Activated CD4-positive, alpha-beta T cell treated with anti-CD3 and anti-CD28 coated beads, Interleukin-2, amount 50 U/mL, for 4 hours (primary cell): ENCODE results near the gene LAMA5.

Experiments used
- DNase-seq, 2 experiments: peaks; one replicate each; pipeline ENCODE4 v3.0.0-alpha.2; 2020

Gene LAMA5

DNA sequence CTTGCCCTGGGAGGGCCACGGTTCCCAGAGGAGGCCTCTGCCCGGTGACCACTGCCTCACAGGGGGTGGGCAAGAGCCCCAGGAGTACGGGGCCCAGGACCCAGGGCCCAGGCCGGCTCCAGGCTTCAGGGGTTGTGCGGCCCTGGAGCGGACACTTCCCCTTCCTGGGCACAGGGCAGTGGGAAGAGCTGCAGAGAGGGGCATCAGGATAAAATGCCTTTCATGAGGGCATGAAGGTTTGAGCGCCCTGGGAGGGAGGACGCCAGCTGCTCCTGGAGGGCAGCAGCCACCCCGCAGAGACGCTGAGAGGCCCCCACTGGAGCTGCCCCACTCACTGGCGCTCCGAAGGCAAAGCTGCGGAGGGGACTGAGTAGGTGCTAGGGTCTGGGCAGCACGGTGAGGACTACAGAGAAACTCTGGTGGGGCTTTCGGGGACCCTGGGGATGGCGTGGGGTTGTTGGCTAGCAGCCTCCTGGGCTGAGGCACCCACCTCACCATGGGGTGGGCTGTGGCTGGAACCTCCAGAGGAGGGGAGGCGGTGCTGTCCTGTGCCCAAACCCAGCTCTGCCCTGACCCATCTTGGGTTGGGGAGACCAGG lies 10.4 kb downstream of the LAMA5 start:
- no peak for DNase-seq

DNA sequence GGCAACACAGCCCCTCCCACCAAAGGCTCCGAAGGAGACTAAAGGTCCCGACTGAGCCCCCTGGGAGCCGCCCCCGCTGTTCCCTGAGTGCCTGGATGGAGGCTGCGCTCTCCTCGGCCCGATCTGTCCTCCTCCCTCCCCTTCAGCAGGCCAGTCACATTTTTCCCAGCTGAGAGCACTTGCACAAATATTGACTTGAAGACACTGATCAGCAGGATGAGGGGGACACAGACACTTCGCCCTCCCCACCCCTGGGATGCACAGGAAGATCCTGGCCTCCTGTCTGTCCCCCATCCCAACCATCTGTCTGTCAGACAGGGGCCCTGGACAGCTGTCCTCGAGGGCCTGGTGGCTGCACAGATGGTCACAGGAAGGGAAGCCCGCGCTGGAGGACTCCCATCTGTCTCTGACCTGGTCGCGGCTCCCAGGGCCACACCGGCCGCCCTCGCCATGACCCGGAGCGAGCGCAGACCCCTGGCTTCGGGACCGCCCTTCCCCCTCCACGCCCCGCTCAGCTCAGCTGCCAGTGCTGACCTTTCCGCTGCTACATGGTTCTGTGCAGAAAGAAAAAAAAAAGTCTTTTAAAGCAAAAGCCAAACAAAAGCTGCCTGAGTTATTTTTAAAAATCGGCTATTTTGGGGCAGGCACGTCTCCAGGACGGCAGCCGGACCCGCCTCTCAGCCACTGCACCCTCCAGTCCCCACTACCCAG lies 11.1 kb downstream of the LAMA5 start:
- no peak for DNase-seq

DNA sequence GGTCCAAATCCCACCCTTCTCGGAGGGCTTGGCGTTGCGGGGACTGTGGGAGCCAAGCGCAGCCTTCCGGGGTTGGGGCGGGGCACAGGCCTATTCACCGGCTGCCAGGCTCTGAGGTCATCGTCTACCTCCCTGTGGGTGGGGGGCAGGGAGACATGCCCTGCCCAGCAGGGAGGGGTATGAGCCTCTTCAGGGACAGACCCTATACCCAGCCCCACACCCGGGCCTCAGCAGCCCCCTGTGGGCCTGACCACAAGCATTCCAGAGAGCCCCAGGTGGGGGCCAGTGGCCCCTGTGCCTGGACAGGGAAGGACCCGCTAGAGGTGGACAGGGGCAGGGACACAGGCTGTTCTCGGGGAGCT lies 11.6 kb downstream of the LAMA5 start:
- DNase-seq: no peak

DNA sequence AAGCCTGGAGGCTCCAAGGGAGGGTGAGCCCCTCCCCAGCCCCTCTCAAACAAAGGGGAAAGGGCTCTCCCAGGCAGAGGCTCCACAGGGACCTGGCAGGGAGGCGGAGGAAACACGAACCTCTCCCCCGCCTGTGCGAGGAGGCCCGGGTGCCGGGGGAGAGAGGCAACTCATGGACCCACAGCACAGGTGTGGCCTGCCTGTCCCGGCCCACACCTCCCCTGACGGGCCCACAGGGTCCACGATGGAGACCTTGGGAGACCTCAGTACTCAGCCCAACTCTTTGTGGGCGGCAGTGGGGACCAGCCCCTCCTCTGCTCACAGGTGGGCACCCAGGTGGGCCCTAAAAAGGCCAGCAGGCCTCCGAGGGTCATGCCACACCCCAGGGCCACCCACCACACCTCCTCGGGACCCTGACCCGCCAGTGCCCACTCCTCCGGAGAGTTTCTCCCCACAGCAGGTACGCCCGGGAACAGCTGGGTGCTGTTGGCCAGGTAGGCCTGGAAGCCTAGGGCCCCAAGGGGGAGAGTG lies 12.2 kb downstream of the LAMA5 start:
- no peak for DNase-seq

DNA sequence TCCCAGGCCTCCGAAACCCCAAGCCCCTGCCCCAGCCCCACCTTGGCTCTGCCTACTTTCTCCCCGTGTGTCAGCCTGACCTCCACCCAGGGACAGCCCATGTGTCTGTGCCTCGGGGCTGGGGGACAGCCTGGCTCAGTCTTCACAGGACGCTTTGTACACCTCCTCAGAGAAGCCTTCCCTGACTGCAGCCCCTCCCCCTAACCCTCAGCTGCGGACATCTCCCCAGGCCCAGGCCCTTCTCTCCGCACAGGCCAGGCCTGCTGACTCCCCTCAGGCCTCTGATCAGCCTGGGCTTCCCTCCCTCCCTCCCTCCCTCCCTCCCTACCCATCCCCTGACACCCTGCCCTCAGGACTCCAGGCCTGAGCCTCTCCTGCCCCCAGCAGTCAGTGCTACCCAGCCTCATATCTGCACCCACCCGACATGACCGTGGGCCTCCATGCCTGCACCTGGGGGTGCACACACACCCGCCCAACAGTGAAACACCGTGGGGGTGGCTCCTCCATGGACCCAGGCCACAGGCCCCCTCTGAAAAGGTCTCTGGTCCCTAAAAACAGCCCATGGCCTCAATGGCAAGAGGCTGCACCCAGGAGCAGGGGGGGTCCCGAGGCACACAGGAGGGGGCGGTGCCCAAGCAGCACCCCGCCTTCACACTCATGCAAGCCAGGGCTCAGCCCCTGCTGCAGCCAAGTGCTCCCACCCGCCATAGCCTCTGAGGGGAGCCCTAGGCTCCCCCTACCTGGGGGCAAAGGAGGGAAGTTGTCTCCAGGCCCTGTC lies 12.9 kb downstream of the LAMA5 start:
- no peak for DNase-seq

DNA sequence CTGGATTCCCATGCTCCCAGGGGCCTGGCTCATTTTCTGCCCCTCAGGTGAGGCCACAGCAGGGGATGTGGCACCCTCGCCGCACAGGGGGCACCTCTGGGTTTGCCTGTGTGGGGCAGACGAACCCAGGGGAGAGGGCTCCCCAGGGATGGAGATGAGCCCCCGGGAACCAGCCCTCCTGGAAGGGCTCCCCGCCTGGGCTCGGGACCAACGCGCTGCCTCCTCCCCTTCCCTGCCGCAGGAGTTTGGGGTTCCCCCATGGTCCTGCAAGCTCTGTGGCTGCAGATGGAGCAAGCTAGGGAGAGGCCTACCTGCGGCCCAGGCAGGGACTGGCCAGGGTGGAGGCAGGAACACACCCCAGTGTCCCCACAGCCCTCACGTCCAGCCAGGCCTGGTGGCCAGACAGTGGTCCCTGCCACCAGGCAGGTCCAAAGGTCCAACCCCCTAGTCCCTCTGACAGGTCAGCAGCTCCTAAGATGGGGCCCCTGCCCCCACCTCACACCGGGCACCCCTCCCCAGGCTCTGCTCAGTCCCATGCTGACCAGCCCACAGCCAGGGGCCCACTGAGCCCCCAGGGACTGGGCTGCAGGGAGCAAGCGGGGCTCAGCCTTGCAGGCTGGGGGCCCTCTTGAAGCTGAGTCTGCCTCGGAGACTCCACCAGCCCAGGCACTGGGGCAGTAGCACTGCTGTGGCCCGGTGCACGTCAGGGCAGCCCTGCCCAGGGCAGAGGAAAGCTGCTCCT lies 13.7 kb downstream of the LAMA5 start:
- DNase-seq: no peak

DNA sequence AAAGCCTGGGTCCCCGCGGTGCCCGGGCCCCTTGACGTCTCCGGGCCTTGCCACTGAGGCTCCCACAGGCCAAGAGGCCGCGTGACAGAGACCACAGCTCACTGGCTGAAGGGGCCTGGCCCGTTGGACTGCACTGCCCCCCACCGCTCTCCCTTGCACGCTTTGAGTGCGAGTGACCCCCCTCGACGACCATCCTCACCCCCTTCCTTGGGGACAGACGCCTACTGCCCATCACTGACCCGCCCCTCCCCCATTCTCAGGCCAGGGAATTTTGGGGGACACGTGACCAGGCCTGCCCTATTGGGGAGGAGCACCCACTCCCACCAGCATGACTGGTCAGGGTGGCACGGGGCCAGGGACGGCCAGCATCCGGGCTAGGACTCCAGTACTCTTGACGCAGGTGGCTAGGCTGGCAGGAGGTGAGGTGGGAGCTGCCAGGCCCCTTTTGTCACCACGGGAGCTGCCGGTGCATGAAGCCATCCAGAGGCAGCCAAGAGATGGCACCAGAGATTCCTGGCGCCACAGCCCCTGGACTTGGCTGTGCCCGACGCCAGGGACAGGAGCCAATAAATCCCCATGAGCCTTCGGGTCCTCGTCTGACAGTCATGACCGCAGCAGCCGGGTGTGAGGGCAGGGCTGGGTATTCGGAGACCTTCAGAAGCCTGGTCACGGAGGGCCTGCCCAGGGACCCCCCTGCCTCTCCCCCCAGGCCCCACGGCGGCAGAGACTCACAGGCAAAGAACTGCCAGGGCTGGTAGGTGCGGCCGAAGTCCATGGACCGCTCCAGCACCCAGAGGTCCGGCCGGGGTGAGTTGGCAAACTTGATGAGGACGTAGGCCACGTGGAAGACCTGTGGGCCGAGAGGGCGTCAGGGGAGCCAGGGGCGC lies 14.5 kb downstream of the LAMA5 start:
- no peak for DNase-seq

DNA sequence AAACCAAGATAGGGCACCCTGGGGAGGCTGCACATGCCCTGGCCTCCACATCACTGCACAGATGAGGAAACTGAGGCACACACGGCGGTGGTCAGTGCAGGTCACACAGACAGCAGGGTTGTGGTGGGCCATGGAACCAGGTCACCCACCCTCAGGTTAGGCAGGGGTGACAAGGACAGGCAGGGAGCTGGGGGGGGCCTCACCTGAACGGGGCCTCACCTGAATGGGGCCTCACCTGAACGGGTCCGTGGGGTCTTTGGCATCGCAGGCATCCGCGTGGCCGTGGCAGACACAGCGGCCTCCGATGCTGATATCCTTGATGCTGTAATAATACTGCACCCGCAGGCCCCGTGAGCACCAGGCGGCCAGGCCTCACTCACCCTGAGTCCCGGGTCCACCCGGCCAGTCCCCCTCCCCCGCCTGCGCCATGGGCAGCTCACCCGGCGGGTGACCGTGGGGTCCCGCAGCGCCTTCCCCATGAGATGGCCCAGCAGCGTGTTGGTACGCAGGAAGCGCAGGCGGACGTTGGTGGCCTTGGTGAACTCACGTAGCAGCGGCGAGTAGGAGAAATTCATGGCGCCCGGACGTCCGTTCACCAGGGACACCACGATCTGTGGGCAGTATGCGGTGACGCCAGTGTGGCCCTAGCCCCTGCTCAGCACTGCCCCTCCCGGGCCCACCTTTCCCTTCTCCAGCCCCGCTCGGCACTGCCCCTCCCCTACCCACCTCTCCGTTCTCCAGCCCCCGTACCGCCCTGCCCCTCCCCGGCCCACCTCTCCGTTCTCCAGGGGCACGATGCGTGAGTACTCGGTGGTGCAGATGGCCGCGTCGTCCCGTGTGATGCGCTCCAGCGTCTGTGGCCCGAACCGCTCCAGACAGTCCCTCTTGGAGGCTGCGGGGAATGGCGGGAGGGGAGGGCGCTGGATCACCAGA lies 15.4 kb downstream of the LAMA5 start:
- no peak for DNase-seq

DNA sequence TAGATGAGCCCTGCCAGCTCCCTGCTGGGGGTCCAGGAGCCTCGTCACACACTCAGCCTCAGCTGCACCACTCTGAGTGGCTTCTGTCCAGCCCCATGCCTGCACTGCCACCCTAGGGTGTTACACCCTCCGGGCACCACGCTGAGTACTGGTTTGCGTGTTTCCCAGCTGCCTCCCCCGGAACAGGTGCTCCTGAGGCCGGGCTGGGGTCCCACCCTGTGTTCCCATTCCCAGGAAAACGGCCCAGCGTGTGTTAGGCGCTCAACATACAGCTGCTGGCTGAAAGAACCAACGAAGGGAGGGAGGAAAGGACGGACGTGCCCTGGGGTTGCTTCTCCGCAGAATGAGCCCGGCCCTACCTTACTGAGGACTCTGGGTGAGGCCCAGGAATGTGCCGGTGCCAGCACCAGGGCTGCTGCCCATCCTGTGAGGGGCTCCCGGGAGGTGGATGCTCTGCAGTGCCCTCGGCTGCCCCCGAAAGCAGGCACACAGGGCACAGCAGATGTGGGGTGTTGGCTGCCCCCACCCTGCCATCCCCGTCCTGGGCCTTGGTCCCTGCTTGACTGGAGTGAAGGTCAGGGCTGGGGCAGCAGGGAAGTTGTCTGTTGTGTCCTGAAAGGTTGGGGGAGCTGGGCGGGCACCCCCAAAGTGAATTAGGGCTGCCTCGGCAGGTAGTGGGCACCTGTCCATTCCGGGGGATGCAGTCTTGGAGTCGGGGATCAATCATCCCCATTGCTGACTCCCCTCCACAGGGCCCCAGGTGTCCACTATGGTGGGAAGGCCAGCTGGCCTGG lies 16.3 kb downstream of the LAMA5 start:
- DNase-seq: no peak

DNA sequence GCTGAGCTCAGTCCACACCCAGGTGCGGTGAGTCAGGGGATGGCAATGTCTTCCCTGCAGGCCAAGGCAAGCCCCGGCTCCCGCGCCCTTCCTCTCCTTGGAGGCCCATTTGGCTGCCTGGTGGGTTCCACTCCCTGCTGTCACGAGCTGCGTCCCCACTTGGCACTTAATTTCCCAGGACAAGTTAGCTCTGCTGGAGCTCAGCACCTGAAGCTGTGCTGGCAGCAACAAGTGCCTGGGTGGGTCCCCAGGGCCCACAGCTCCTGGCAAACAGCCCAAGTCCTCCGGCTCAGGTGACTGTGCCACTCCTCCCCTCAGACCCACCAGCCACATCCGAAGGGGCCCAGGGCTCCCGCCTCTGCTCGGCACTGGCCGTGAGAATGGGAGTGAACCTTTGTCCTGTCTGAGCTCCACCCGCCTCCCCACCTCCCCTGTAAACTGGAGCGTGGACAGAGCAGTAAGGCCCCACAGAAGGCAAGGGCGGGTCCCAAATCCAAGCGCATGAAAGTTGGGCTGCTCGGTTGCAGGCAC lies 16.9 kb downstream of the LAMA5 start:
- DNase-seq: no peak

DNA sequence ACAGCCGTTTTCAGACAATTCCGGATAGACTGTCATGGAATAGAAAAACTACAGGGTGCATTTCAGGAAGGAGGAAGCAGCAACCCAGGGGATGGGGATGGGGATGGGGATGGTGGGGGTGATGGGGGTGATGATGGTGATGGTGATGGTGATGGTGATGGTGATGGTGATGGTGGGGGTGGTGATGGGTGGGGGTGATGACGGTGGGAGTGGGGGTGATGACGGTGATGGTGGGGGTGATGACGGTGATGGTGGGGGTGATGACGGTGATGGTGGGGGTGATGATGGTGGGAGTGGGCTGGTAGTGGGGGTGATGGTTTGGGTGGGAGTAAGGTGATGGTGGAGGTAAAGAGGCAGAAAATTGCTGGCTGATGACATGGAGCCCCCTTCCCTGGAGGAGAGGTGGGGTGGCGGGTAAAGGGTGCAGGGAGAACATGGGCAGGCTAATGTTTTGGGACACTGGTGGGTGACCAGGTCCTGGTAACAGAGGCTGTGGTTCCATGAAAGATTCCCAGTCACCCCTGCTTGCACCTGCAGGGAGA lies 17.5 kb downstream of the LAMA5 start:
- DNase-seq: no peak

DNA sequence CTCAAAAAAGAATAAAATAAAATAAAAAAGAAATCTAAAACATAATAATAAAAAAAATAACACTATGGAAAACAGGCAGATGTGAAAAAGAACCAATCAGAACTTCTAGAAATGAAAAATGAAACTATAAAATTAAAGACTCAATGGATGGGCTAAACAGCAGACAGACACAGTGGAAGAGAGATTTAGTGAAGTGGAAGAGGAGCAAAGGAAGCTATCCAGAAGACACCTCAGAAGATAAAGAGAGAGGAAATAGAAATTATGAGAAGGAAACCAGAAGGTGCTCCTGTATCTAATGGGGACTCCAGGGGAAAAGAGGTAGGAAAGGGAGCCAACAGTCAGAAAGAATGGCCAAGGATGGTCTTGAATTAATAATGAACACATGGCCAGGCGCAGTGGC lies 18.5 kb downstream of the LAMA5 start:
- DNase-seq: no peak

DNA sequence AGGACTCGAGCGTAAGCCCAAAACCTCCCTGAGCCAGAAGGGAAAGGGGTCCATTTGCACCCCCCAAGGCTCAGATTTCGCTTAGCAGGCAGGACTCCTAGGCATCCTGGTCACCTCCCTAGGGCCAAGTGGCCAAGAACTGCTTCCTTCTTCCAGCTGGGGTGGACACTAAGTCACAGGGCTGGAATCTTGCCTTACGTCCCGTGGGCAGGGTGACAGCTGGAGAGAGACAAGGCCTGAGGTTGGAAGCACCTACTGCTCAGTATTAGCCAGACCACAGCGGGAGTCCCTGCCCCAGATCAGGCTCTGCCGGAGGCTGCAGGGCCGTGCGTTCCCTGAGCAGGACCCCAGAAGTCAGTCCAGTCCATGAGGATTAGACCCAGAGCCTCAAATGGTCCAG lies 19.7 kb downstream of the LAMA5 start:
- no peak for DNase-seq

DNA sequence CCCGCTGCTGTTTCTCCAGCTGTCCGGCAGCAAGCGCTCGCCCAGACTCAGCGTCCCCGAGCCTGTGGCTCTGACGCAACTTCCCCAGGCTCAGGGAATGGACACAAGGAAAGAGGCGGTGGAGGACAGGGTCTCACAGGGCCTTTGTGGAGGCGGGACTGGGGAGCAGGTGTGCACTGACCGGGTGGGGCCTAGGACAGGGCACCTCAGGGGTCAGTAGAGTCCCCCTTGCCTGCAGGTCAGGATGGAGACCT lies 20.0 kb downstream of the LAMA5 start:
- DNase-seq: no peak

DNA sequence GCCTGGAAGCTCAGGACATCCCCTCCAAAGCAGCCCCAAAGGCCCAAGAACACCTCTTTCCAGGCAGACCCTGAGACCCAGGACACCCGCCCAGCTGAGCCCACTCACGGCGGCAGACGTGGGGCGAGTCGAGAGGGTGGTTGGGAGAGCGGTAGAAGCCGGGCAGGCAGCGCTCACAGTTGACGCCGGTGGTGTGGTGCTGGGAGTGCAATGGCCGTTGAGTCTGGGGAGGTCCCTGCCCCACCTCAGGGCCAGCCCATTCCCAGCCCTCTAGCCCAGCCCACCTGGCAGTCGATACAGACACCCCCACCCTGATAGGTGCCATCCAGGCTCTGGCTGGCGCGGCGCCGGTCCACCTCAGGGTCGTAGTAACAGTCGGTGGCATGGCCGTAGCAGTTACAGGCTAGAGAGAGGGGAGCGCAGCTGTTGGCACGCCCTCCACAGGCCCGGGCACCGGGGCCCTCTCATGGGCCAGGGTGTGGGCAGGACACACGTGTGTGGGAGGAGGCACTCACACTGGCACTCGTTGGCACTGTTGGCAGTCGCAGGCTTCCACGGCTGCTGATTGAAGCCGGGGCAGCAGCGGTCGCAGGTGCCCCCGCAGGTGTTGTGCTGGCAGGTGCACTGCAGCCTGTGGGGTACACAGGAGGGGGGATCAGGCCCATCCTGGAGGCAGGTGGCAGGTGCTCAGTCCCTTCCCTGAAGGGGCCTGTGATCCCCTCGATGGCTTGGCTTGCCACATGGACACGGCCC lies 20.5 kb downstream of the LAMA5 start:
- no peak for DNase-seq

DNA sequence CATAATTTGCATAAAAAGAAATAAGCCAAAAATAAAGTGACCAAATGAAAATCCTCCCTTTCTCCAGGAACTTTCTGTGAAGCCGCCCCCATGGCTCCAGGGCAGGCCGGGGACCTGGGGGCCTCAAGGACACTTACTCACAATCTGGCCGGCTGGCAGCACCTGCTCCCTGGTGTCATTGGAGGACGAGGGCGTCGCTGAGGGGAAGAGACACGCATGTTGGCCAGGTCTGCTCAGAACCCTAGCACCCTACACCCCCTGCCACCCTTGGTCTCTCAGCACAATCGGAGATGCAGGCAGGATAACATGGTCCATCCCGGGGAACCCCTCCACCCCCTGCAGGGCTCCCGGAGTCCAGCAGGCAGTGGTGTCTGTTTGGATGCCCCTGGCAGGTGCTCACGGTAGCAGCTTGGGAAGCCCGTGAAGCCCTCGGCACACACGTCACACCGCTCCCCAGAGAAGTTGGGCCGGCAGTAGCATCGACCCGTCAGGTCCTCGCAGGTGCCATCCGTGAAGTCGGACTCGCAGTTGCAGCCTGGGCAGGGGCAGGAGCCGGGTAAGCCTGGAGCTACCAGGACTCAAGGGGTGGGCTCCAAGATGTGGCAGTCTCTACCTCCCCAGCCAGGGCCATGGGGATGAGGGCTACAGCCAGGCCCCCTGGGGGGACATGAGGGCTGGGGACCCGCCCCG lies 21.3 kb downstream of the LAMA5 start:
- DNase-seq: no peak

DNA sequence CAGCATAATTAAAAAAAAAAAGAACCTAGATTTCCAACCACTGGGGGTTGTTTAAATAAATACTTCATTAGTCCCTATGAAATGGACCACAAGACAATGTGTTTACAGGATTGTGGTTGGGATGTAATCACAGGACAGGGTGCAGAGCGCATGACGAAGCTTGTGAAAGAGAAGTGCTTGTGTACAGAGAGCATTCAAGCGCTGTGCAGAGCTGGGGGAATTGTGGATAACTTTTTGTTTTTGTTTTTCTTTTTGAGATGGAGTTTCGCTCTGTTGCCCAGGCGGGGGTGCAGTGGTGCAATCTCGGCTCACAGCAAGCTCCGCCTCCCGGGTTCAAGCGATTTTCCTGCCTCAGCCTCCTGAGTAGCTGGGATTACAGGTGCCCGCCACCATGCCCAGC lies 22.3 kb downstream of the LAMA5 start:
- DNase-seq: no peak

DNA sequence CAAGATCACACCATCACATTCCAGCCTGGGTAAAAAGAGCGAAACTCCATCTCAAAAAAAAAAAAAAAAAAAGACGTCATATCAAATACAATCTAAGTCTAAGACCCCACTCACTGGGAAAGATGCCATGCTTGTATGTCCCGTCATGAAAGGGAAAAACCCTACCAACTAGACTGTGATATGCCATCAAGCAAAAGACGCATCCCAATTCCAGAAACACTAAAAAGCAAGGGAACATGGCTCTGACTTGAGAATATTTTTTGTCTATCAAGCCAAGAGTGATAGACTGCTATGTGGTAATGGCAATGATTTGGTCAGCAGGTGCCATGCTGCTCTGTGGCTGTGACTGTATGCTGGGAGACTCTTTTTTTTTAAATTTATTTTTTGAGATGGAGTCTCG lies 23.0 kb downstream of the LAMA5 start:
- DNase-seq: no peak

DNA sequence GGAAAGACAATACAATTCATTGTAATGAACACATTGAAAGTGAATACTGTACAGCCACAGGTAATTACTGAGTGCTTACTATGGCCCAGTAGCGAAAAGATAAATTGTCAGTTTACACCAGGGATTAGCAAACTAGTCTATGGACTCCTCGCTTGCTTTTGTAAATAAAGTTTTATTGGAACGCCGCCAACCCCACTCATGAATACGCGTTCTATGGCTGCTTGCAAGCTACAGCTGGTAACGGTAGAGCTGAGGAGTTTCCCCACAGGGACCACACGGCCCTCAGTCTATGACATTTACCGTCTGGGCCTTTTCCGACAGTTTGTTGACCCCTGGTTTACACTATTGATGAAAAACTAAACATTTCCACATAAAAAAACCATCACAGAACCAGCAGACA lies 24.2 kb downstream of the LAMA5 start:
- no peak for DNase-seq
